Embryonic facial prominence (tissue), 1 donor: ENCODE measurements around the gene CATSPER1.

ENCODE experiments used
- DNase-seq: peaks from one replicate; pipeline ENCODE4 v3.0.0-alpha.2; 2016; ENCODE audit errors: extremely low spot score

CATSPER1 gene

GRCh38 chr11:65968600-65969482, 57.4 kb downstream of the CATSPER1 start:
- no peak for DNase-seq

GRCh38 chr11:65967329-65967934, 58.8 kb downstream of the CATSPER1 start:
- no peak for DNase-seq
